HL-60 (cell line): ENCODE measurements around the gene MAN2B2.

Experiments used
- DNase-seq, 2 experiments: peaks; one replicate each; pipeline ENCODE4 v3.0.0-alpha.2; 2010 to 2020; ENCODE audit warnings: low read depth in 1 of 2, low spot score in 1 of 2
- H3K27ac ChIP-seq: fragments of 250-450 bp; sonication (Bioruptor Pico); replicated peaks from 2 replicates; pipeline ENCODE4 v1.5.1; 2020; ENCODE audit warnings: mild to moderate bottlenecking, moderate library complexity
- H3K27me3 ChIP-seq: fragments of 250-450 bp; sonication (Bioruptor Pico); 2 replicates; pipeline ENCODE4 v1.5.1; 2021; ENCODE audit warnings: mild to moderate bottlenecking, moderate library complexity; ENCODE audit not compliant: insufficient read depth, poor library complexity, severe bottlenecking
- H3K4me3 ChIP-seq: replicated peaks from 2 replicates; pipeline ENCODE4 v1.5.1; 2011; ENCODE audit warnings: mild to moderate bottlenecking, control low read depth, low read length; ENCODE audit not compliant: insufficient read depth
- GABPA ChIP-seq: IDR thresholded peaks from 2 replicates; pipeline ENCODE4 v1.6.1; 2012; ENCODE audit warnings: low read depth
- POLR2AphosphoS5 ChIP-seq: IDR thresholded peaks from 2 replicates; pipeline ENCODE4 v1.6.1; 2012; ENCODE audit warnings: low read depth
- REST ChIP-seq: IDR thresholded peaks from 2 replicates; pipeline ENCODE4 v1.6.1; 2012; ENCODE audit warnings: low read depth; ENCODE audit not compliant: insufficient replicate concordance
- SPI1 ChIP-seq: IDR thresholded peaks from 2 replicates; pipeline ENCODE4 v1.6.1; 2012; ENCODE audit warnings: low read depth, mild to moderate bottlenecking, borderline replicate concordance
- TF ChIP-seq, protein P1 (sequence below): IDR thresholded peaks from one replicate; pipeline ENCODE4 v1.5.1; 2011; ENCODE audit warnings: low read length, control low read depth, inconsistent platforms; ENCODE audit not compliant: insufficient read depth

Gene MAN2B2

DNA sequence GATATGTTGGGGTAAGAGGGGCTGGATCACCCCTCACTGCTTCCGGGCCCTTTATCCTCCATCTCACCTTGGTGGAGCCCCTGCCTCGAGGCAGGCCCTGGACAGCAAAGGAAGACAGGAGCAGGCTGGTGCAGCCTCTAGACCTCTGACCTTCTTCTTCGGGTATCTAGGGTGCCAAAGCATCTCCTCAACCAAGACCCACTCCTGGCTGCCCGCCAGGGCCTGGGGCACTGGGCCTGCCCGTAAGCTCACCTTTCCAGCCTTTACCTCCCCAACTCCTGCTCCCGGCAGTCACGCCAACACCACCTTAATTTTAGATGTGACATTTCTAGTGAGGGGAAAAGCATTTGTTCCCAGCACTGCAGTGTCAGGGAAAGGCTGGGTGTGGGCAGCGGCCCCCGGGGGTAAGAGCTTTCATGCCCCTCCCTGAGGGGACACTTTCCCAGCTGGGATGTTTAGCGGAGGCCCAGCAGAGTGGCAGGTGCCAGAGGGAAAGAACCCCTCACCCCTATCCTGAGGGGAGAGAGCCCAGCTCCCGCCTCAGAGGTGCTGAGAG, 6.7 kb downstream of the MAN2B2 start:
- TF ChIP-seq REST = no peak
- TF ChIP-seq GABPA = no peak
- no peak for TF ChIP-seq POLR2AphosphoS5
- no peak for TF ChIP-seq SPI1
- TF ChIP-seq, protein P1, sequence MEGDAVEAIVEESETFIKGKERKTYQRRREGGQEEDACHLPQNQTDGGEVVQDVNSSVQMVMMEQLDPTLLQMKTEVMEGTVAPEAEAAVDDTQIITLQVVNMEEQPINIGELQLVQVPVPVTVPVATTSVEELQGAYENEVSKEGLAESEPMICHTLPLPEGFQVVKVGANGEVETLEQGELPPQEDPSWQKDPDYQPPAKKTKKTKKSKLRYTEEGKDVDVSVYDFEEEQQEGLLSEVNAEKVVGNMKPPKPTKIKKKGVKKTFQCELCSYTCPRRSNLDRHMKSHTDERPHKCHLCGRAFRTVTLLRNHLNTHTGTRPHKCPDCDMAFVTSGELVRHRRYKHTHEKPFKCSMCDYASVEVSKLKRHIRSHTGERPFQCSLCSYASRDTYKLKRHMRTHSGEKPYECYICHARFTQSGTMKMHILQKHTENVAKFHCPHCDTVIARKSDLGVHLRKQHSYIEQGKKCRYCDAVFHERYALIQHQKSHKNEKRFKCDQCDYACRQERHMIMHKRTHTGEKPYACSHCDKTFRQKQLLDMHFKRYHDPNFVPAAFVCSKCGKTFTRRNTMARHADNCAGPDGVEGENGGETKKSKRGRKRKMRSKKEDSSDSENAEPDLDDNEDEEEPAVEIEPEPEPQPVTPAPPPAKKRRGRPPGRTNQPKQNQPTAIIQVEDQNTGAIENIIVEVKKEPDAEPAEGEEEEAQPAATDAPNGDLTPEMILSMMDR = no peak
- Histone ChIP-seq H3K27ac (no peak overlapping the region), H3K4me3 (no peak overlapping the region), H3K27me3 (no peaks in the 10 kb centered on the region)
- no peak for DNase-seq

DNA sequence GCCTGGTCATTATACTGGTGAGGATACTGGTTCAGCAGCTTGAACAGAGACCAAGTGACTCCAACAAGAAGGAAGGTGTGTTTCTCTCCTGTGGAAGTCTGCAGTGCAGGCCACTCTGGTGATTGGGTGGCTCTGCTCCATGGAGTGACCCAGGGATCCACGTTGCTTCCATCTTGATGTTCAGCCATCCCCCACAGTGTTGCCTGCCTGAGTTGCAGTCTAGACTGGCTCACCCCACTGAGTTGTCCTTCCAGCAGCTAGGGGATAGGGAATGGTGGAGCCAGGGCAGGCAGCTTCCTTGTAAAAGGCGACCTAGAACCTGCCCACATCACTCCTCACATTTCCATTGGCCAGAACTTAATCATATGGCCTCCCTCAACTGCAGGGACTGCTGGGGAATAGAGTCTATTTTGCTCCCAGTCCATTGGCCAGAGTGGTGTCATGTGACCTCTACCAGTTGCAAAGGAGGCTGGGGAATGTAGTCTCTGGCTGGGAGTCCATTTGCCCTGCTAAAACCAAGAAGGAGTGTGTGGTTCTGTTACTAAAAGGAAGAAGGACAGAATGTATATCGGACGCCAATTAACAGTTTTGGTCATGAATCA, 8.0 kb downstream of the MAN2B2 start:
- no peaks in the 10 kb centered on the region for H3K27me3 ChIP-seq
- no peak overlapping the region for H3K27ac ChIP-seq
- H3K4me3 ChIP-seq = no peak overlapping the region
- TF ChIP-seq, protein P1 = no peak
- no peak for TF ChIP-seq POLR2AphosphoS5
- no peak for TF ChIP-seq GABPA
- no peak for TF ChIP-seq REST
- TF ChIP-seq SPI1 = no peak
- peak; percentile 14 for DNase-seq

DNA sequence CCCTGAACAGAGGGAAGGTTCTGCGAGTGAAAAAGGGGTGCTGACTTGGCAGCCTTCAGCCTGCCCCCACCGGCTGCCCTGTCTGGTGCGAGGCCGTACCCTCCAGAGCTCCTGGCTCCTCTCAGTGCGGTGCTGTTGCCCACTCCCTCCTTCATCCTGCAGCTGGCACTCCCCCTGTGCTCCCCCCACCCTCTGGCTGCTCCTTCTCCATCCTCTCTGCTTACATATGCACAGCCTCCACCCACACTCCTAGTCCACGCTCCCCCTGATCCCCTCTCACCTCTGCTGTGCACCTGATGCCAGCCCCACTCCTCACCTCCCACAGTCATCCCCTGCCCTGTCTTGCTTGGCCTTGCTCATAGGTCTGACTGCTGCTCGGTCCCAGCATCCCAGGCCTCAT, 9.9 kb downstream of the MAN2B2 start:
- no peak for DNase-seq
- TF ChIP-seq, protein P1 = no peak
- TF ChIP-seq POLR2AphosphoS5 (no peak), REST (no peak), SPI1 (no peak)
- no peak overlapping the region for H3K4me3 ChIP-seq
- no peak overlapping the region for H3K27ac ChIP-seq
- H3K27me3 ChIP-seq = no peaks in the 10 kb centered on the region
